GM23338 (cell line): ENCODE results near the gene CPLX3. TPM values are rescaled to one million over a fixed set of nuclear protein-coding genes. Genes with fewer than 3 reads are reported as not detected.

Experiments
- ATAC-seq: fragments of 200-7000 bp; cut with Tn5 transposase; 3 replicates; pipeline ENCODE4 v1.9.1; 2020
- DNase-seq: peaks from one replicate; pipeline ENCODE4 v3.0.0-alpha.2; 2015; ENCODE audit warnings: low spot score
- H2AFZ ChIP-seq: fragments of 200-600 bp; sonication (generic); 2 replicates; pipeline ENCODE4 v1.8.0; 2016; ENCODE audit warnings: antibody characterized with exemption, mild to moderate bottlenecking, moderate library complexity
- H3F3A ChIP-seq: fragments of 200-600 bp; sonication (generic); replicated peaks from 2 replicates; pipeline ENCODE4 v1.8.0; 2017; ENCODE audit warnings: antibody characterized with exemption, mixed run types, low read depth
- H3K27ac ChIP-seq: fragments of 200-600 bp; sonication (generic); 2 replicates; pipeline ENCODE4 v1.6.1; 2016; ENCODE audit warnings: low read depth
- H3K27me3 ChIP-seq: fragments of 200-600 bp; sonication (generic); 2 replicates; pipeline ENCODE4 v1.8.0; 2016; ENCODE audit warnings: mild to moderate bottlenecking, mixed run types, moderate library complexity; ENCODE audit not compliant: insufficient read depth
- H3K36me3 ChIP-seq: fragments of 200-600 bp; sonication (generic); 2 replicates; pipeline ENCODE4 v1.8.0; 2016; ENCODE audit warnings: mild to moderate bottlenecking; ENCODE audit not compliant: insufficient read depth
- H3K4me1 ChIP-seq: fragments of 200-600 bp; sonication (generic); 2 replicates; pipeline ENCODE4 v1.8.0; 2016; ENCODE audit warnings: mild to moderate bottlenecking, moderate library complexity; ENCODE audit not compliant: insufficient read depth
- H3K4me2 ChIP-seq: fragments of 200-600 bp; sonication (generic); 2 replicates; pipeline ENCODE4 v1.7.1; 2017; ENCODE audit warnings: mixed run types
- H3K4me3 ChIP-seq: fragments of 200-600 bp; sonication (generic); 2 replicates; pipeline ENCODE4 v1.6.1; 2016; ENCODE audit warnings: mixed run types
- H3K79me2 ChIP-seq: fragments of 200-600 bp; sonication (generic); replicated peaks from 2 replicates; pipeline ENCODE4 v1.8.0; 2017; ENCODE audit warnings: mild to moderate bottlenecking; ENCODE audit not compliant: insufficient read depth
- H3K9me2 ChIP-seq: fragments of 200-600 bp; sonication (generic); 2 replicates; pipeline ENCODE4 v1.8.0; 2017; ENCODE audit not compliant: insufficient read depth
- H4K20me1 ChIP-seq: fragments of 200-600 bp; sonication (generic); replicated peaks from 2 replicates; pipeline ENCODE4 v1.8.0; 2017; ENCODE audit warnings: mild to moderate bottlenecking; ENCODE audit not compliant: insufficient read depth
- H3K27ac Mint-ChIP-seq: 2 replicates; pipeline ENCODE4 v1.8.0; 2020; ENCODE audit warnings: inconsistent platforms, mild to moderate bottlenecking, moderate library complexity, mixed read lengths
- H3K27me3 Mint-ChIP-seq: 3 replicates; pipeline ENCODE4 v1.8.0; 2022; ENCODE audit warnings: low read depth, mild to moderate bottlenecking, moderate library complexity, mixed read lengths, inconsistent platforms; ENCODE audit not compliant: insufficient read depth, poor library complexity
- H3K36me3 Mint-ChIP-seq: 3 replicates; pipeline ENCODE4 v1.8.0; 2021; ENCODE audit warnings: low read depth, mild to moderate bottlenecking, inconsistent platforms, moderate library complexity, mixed read lengths
- H3K4me1 Mint-ChIP-seq: 3 replicates; pipeline ENCODE4 v1.8.0; 2020; ENCODE audit warnings: mild to moderate bottlenecking, inconsistent platforms, mixed read lengths
- H3K4me3 Mint-ChIP-seq: 3 replicates; pipeline ENCODE4 v1.8.0; 2021; ENCODE audit warnings: moderate library complexity, mild to moderate bottlenecking, inconsistent platforms, mixed read lengths
- H3K9me3 Mint-ChIP-seq: 3 replicates; pipeline ENCODE4 v1.8.0; 2020; ENCODE audit warnings: moderate library complexity, mild to moderate bottlenecking, inconsistent platforms, mixed read lengths
- CREB1 ChIP-seq: fragments of 250-450 bp; sonication (Bioruptor Pico); IDR thresholded peaks from 2 replicates; pipeline ENCODE4 v1.5.0; 2020; ENCODE audit warnings: low read depth, mild to moderate bottlenecking, moderate library complexity
- EZH2 ChIP-seq: fragments of 200-600 bp; sonication (generic); IDR thresholded peaks from one replicate; pipeline ENCODE4 v1.8.0; 2017; ENCODE audit warnings: antibody characterized with exemption, mild to moderate bottlenecking, low read depth; ENCODE audit not compliant: unreplicated experiment
- EZH2phosphoT487 ChIP-seq: fragments of 200-600 bp; sonication (generic); IDR thresholded peaks from one replicate; pipeline ENCODE4 v1.8.1; 2018; ENCODE audit warnings: antibody characterized with exemption; ENCODE audit not compliant: unreplicated experiment
- NANOG ChIP-seq: IDR thresholded peaks from 2 replicates; pipeline ENCODE4 v1.6.1; 2016; ENCODE audit warnings: antibody characterized with exemption, borderline replicate concordance
- STAT1 ChIP-seq: IDR thresholded peaks from one replicate; pipeline ENCODE4 v1.6.1; 2016; ENCODE audit warnings: antibody characterized with exemption; ENCODE audit not compliant: unreplicated experiment
- ZNF331 ChIP-seq: fragments of 250-450 bp; sonication (Bioruptor Pico); IDR thresholded peaks from 2 replicates; pipeline ENCODE4 v1.5.0; 2020; ENCODE audit warnings: low read depth, mild to moderate bottlenecking, moderate library complexity
- polyA plus RNA-seq: library from polyadenylated mRNA; unstranded; fragments of >200 nt; fragmentation: Nextera tagmentation; extraction: Ambion mirVana; gene quantifications from 2 replicates; pipeline ENCODE4 v1.2.1, GENCODE V29; 2016
- total RNA-seq: library from RNA; depleted of rRNA; stranded (reverse); fragments of >200 nt; shearing (Covaris generic); gene quantifications from 2 replicates; pipeline ENCODE4 v1.2.3, GENCODE V29; 2014
- TF ChIP-seq, protein P1 (sequence below): fragments of 250-450 bp; sonication (Bioruptor Pico); IDR thresholded peaks from 2 replicates; pipeline ENCODE4 v1.5.0; 2020; ENCODE audit warnings: mild to moderate bottlenecking, moderate library complexity
- TF ChIP-seq, protein P2 (sequence below): IDR thresholded peaks from one replicate; pipeline ENCODE4 v1.6.1; 2018; ENCODE audit warnings: antibody characterized with exemption; ENCODE audit not compliant: unreplicated experiment

CPLX3 gene
- total and polyA plus RNA-seq, 2 experiments from 2014 or later: 0.66 TPM; not detected in 1

DNA sequence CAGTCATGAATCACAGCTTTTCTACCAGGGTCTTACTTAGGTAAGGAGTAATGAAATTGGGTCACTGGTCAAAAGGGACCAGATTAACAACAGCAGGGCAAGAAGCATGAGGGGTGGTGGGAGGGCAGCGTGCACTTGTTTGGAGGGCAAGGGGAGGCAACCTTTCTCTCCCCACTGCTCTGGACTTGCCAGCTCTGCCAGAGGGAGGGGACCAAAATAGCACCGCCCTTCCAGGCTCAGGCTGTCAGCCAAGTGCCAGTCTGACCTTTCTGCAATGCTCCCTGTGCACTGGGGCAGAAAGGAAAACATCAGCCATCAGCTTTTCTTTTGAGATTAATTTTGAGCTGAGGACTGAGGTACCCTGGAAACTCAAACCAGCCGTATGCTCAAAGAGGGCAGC is 21.0 kb downstream of the CPLX3 start (continued):
- TF ChIP-seq, protein P1, sequence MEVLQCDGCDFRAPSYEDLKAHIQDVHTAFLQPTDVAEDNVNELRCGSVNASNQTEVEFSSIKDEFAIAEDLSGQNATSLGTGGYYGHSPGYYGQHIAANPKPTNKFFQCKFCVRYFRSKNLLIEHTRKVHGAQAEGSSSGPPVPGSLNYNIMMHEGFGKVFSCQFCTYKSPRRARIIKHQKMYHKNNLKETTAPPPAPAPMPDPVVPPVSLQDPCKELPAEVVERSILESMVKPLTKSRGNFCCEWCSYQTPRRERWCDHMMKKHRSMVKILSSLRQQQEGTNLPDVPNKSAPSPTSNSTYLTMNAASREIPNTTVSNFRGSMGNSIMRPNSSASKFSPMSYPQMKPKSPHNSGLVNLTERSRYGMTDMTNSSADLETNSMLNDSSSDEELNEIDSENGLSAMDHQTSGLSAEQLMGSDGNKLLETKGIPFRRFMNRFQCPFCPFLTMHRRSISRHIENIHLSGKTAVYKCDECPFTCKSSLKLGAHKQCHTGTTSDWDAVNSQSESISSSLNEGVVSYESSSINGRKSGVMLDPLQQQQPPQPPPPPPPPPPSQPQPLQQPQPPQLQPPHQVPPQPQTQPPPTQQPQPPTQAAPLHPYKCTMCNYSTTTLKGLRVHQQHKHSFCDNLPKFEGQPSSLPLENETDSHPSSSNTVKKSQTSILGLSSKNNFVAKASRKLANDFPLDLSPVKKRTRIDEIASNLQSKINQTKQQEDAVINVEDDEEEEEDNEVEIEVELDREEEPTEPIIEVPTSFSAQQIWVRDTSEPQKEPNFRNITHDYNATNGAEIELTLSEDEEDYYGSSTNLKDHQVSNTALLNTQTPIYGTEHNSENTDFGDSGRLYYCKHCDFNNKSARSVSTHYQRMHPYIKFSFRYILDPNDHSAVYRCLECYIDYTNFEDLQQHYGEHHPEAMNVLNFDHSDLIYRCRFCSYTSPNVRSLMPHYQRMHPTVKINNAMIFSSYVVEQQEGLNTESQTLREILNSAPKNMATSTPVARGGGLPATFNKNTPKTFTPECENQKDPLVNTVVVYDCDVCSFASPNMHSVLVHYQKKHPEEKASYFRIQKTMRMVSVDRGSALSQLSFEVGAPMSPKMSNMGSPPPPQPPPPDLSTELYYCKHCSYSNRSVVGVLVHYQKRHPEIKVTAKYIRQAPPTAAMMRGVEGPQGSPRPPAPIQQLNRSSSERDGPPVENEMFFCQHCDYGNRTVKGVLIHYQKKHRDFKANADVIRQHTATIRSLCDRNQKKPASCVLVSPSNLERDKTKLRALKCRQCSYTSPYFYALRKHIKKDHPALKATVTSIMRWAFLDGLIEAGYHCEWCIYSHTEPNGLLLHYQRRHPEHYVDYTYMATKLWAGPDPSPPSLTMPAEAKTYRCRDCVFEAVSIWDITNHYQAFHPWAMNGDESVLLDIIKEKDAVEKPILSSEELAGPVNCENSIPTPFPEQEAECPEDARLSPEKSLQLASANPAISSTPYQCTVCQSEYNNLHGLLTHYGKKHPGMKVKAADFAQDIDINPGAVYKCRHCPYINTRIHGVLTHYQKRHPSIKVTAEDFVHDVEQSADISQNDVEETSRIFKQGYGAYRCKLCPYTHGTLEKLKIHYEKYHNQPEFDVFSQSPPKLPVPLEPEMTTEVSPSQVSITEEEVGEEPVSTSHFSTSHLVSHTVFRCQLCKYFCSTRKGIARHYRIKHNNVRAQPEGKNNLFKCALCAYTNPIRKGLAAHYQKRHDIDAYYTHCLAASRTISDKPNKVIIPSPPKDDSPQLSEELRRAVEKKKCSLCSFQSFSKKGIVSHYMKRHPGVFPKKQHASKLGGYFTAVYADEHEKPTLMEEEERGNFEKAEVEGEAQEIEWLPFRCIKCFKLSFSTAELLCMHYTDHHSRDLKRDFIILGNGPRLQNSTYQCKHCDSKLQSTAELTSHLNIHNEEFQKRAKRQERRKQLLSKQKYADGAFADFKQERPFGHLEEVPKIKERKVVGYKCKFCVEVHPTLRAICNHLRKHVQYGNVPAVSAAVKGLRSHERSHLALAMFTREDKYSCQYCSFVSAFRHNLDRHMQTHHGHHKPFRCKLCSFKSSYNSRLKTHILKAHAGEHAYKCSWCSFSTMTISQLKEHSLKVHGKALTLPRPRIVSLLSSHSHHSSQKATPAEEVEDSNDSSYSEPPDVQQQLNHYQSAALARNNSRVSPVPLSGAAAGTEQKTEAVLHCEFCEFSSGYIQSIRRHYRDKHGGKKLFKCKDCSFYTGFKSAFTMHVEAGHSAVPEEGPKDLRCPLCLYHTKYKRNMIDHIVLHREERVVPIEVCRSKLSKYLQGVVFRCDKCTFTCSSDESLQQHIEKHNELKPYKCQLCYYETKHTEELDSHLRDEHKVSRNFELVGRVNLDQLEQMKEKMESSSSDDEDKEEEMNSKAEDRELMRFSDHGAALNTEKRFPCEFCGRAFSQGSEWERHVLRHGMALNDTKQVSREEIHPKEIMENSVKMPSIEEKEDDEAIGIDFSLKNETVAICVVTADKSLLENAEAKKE: no peak
- TF ChIP-seq NANOG (no peak), EZH2phosphoT487 (no peak), STAT1 (no peak)
- TF ChIP-seq, protein P2, sequence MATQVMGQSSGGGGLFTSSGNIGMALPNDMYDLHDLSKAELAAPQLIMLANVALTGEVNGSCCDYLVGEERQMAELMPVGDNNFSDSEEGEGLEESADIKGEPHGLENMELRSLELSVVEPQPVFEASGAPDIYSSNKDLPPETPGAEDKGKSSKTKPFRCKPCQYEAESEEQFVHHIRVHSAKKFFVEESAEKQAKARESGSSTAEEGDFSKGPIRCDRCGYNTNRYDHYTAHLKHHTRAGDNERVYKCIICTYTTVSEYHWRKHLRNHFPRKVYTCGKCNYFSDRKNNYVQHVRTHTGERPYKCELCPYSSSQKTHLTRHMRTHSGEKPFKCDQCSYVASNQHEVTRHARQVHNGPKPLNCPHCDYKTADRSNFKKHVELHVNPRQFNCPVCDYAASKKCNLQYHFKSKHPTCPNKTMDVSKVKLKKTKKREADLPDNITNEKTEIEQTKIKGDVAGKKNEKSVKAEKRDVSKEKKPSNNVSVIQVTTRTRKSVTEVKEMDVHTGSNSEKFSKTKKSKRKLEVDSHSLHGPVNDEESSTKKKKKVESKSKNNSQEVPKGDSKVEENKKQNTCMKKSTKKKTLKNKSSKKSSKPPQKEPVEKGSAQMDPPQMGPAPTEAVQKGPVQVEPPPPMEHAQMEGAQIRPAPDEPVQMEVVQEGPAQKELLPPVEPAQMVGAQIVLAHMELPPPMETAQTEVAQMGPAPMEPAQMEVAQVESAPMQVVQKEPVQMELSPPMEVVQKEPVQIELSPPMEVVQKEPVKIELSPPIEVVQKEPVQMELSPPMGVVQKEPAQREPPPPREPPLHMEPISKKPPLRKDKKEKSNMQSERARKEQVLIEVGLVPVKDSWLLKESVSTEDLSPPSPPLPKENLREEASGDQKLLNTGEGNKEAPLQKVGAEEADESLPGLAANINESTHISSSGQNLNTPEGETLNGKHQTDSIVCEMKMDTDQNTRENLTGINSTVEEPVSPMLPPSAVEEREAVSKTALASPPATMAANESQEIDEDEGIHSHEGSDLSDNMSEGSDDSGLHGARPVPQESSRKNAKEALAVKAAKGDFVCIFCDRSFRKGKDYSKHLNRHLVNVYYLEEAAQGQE: no peak

DNA sequence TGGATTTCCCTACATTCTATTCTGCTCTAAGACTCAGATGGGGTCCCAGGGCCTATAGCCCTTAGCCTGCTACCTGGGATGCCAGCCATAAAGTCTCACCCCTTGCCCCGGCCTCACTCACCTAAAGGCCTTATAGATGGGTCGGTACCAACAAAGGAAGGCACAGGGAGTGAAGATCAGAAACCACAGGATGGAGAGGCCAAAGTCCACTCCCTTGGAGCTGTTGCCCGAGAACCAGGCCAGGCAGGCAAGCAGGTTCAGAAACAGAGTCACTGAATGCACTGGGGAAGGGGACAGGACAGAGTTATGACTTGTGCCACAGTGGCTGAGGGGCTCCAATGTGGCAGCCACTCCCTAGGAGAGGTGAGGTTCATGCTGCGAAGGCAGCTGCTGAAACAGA is 24.0 kb downstream of the CPLX3 start:
- Mint-ChIP-seq H3K4me3 (no peak overlapping the region), H3K36me3 (peaks cover 28% of the 10 kb centered on the region), H3K27me3 (peaks cover 8% of the 10 kb centered on the region), H3K27ac (no peak overlapping the region), H3K9me3 (no peaks in the 10 kb centered on the region), H3K4me1 (no peaks in the 10 kb centered on the region)
- Histone ChIP-seq H3F3A (no peaks in the 10 kb centered on the region), H3K36me3 (no peaks in the 10 kb centered on the region), H4K20me1 (no peaks in the 10 kb centered on the region), H3K79me2 (no peaks in the 10 kb centered on the region), H3K4me2 (no peak overlapping the region), H3K27ac (no peak overlapping the region), H2AFZ (no peak overlapping the region), H3K4me3 (no peak overlapping the region), H3K27me3 (no peaks in the 10 kb centered on the region), H3K9me2 (no peaks in the 10 kb centered on the region), H3K4me1 (no peaks in the 10 kb centered on the region)
- DNase-seq (no peak), ATAC-seq (no peak)
- TF ChIP-seq EZH2: no peak
- no peak for TF ChIP-seq NANOG
- TF ChIP-seq CREB1 (CRISPR knock-in tag): no peak
- TF ChIP-seq, protein P2: no peak
- TF ChIP-seq ZNF331 (CRISPR knock-in tag): no peak
